Fibroblast of skin of right quadriceps (primary cell): ENCODE data around the gene TNPO2.
"Not testable (repeated sequence)": the region's sequence is repeated elsewhere in the genome, so short reads cannot be mapped to it uniquely, and the experiment has no call there.

ENCODE experiments used
- DNase-seq: peaks from one replicate; pipeline ENCODE4 v3.0.0-alpha.2; 2013

Gene TNPO2

DNA sequence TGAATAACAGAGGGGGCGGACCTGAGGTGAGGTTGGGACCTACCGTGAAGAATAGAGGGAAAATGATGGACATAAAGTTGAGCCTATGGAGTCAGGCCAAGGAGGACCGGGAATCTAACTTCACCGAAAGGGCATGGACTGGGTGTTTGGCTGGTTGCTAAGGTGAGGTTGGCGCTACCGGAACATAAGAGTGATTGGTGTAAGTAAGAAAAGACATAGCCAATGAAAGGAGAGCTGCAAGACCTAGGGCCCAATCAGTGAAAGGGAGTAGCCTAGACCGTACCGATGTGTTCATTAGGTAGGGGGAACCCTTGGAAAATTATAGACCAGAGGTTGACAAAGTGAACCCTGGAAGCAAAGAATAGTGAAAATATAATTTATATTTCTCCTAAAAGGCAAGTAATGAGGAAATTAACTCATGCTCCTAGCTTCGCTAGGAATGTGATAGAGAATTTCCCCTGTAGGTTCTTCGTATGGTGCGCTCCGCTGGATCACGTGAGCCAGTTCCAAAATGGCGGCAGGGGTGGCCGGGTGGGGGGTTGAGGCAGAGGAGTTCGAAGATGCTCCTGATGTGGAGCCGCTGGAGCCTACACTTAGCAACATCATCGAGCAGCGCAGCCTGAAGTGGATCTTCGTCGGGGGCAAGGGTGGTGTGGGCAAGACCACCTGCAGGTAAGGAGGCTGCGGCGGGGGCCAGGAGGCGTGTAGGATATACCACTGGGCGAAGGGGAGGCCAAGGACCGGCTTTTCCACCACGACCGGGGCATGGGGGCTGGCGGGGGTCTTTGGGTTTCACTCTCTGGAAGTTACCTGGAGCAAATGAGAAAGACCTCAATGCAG is 13.5 kb upstream of the TNPO2 start, which contains the start of gene GET3:
Gene GET3 (plus strand): TSS at position 503 of the 840 bp plus-strand sequence. CDS start 9 bp downstream, at position 512.
- peak; percentile 100 for DNase-seq

GRCh38 chr19:12733369-12734214 is 9.9 kb upstream of the TNPO2 start:
- peak; percentile 60 for DNase-seq

DNA sequence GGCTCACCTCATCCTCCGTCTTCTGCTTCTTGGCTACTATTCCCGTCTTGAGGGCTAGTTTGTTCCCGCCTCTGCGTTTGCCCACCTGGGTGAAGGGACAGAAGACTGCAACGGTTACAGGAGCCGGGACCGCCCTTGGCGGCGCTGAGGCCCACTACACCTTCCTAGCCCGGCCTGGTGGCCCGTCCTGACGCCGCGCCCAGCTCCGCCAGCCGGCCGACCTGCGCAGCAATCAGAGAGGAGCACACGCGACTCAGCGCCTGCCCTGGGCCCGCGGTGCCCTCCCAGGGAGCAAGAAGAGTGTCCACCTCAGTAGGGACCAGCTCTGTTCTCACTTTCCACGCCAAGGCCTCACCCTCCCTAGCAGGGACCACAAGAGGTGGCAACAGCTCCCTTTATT is 7.6 kb upstream of the TNPO2 start:
- no peak for DNase-seq

DNA sequence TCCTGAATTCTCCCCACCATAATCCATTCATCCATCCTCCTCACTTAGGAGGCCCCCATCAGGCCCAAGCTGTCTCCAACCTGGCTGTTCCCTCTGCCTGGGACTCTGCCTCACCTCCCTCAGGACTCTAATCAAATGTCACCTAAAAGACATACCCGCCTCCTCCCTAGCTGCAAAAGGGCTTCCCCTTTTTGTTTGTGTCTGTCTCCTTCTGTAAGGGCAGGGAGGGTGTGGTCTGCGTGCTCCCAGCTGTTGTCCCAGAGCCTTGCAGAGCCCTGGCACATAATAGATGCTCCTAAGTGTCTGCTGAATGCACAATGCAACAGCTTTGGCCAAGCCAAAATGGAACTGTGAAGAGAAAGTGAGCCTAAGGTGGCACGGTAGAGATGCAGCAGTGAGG is 6.3 kb upstream of the TNPO2 start:
- DNase-seq = no peak

GRCh38 chr19:12727745-12728433 is 4.2 kb upstream of the TNPO2 start:
- no peak for DNase-seq

- DNase-seq = no peak
Observed at GRCh38 chr19:12726988-12727316, 3.2 kb upstream of the TNPO2 start.

GRCh38 chr19:12725612-12726011 is 1.9 kb upstream of the TNPO2 start:
- DNase-seq = not testable (repeated sequence)

- no peak for DNase-seq
Observed at GRCh38 chr19:12723381-12723640, 421 bp downstream of the TNPO2 start.

DNA sequence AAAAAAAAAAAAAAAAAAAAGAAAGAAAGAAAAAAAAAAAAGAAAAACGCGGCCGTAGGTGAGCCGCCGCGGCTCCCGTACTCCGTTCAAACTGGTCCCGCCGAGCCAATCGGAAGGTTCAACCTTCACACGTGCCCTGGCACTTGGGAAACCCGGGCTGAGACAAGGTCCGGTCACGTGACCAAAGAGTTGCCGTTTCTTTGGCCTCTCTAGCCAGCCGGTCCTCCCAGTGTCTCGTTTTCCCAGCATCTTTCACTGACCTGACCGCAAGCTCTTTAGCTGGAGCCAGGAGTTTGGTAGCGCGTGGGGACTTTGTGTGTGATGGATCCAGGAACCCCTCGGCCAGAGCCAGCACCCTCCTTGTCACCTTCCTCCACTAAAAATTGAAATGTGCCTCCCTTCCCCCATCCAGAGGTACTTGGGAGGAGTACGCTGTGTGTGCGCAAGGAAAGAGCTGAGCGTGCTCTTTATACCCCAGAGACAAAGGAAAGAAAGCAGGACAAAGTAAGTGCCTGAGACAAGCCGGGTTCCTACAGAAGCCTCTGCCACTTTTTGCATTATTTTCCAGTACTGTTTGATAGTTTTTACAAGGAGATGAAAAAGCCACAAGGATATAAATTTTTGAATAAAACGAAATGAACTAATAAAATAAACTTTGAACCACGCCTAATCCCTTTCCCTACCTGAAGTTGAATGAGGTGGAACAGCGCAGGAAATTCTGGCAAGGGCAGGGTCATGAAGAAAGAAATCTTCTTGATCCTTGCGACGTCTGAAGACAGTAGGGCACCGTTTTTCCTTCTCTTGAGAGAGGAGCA is 959 bp downstream of the TNPO2 start:
- peak; percentile 99 for DNase-seq

DNA sequence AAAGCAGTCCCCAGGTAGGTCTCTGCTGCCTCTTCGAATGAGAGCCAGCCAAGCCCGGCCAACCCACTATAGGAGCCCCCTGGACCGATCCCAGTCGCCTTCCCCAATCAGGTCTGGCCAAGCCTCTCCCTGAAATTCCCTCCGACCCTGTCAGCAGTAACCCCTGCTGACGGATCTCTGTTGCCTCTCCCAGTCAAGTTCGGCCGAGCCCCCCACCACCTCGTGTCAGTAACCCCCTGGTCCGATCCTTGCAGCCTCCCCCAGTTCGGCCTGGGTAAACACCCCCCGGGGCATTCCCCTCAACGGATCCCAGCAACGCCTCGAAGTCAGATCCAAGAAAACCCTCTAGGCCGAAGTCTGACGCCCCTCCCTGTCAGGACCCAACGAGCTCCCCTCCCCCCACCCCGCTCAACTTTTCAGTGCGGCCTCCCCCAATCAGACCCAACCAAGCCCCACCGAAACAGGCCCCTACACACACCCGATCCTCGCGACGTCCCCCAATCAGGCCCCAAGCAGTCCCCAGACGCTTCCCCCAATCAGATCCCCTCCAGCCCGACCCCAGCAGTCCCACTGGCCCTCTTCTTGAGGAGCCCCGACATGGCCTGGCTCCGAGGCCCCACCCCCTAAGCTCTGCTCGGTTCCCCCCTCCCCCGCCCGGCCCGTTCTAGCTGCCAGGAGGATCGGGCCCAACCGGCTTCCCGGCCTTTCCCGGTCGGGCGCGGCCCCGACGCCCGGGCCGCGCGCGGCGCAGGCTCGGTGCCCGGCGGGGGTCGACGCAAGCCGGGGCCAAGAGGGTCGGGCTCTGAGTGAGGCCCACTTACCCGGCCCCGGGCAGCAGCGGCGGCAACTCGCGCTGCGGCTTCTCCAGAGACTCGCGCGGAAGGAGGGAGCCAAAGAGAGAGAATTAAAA is 1.8 kb downstream of the TNPO2 start:
- peak; percentile 84 for DNase-seq

GRCh38 chr19:12720851-12721655 is 2.7 kb downstream of the TNPO2 start:
- DNase-seq = no peak

DNA sequence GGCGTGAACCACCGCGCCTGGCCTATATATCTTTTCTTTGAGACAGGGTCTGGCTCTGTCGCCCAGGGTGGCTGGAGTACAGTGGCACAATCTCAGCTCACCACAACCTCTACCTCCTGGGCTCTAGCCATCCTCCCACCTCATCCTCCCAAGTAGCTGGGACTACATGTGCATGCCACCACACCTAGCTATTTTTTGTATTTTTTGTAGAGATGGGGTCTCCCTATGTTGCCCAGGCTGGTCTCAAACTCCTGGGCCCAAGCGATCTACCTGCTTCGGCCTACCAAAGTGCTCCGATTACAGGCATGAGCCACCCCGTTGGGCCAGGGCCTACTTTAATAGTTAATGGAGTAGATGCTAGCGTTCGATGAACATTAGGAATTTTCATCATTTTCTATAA is 3.4 kb downstream of the TNPO2 start:
- no peak for DNase-seq

- DNase-seq = no peak
Observed at GRCh38 chr19:12715929-12716328, 7.8 kb downstream of the TNPO2 start.

DNA sequence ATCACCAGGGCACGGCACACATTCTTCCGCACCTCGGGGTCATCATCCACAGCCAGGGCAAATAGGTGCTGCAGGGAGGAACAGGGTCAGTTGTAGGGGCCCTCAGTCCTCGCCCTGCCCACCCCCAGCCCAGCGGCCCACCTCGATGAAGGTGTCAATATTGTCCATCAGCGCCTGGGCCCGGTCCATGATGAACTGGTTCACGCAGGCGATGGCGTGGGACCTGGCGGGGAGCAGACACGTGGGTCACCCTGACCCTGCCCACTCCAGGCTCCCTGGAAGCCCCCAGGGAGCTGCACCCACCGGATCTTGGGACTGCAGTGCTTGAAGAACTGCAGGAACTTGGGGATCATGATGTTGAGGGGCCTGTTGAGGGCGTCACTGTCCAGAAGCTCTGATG is 8.6 kb downstream of the TNPO2 start:
- DNase-seq = no peak

DNA sequence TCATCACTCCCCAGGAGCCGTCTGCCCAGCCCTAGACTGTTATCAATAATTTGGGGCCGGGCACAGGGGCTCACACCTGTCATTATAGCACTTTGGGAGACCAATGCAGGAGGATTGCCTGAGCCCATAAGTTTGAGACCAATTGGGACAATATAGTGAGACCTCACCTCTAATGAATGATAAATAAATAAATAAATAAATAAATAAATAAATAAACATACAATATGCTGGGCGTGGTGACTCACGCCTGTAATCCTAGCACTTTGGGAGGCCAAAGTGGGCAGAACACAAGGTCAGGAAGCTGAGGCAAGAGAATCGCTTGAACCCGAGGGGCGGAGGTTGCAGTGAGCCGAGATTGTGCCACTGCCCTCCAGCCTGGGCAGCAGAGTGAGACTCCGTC is 10.4 kb downstream of the TNPO2 start:
- DNase-seq = not testable (repeated sequence)

- DNase-seq = not testable (repeated sequence)
Observed at GRCh38 chr19:12712077-12712476, 11.7 kb downstream of the TNPO2 start.

DNA sequence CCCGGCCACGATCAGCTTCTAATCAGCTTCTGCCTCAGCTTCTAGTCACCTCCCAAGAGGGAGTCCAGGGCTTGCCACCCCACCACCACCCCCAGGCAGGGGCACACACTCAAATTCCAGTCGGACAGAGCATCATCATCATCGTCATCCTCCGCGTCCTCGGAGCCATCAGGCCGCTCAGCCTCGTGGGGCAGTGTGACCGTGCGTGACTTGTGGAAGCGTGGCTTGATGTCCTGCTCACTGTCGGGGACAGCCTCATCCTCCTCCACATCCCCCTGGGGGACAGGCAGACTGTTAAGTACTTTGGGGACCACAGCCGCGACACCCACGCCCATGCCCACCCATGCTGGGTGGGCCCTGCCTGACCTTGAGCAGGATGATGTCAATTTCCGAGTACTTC is 12.5 kb downstream of the TNPO2 start:
- DNase-seq = no peak

- DNase-seq = no peak
Observed at GRCh38 chr19:12708641-12709040, 15.1 kb downstream of the TNPO2 start.

- DNase-seq = no peak
Observed at GRCh38 chr19:12706332-12706718, 17.4 kb downstream of the TNPO2 start.

DNA sequence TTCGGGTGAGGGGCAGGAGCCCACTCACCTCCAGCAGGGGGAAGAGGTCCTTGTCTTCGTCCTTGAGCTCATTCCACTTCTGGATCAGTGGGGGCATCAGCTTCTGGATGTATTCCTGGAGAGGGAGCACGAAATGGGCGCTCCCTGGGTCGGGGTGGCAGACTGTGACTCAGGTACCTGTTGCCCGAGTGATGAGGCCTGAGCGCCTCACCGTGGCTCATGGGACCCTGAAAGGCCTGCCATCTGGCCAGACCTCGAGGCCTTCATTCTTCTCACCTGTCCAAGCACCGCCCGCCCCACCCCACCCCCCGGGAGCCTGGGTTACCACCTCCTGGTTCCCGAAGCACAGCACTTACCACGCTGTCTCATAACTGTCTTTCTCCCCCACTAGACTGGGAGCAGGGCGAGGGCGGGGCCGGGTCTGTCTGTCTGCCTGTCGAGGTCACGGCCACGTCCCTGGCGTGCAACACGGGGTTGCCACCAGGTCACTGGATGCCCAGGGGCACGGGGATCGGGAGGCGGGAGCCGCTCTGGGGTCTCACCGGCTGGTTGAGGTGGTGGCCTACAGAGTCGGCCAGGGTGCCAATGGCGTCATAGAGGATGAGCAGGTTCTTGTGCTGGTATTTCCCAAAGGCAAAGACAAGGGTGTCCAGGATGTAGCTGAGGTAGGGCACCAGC is 17.9 kb downstream of the TNPO2 start:
- no peak for DNase-seq
